ENCODE measurements around the gene WHRN.

WHRN gene

DNA sequence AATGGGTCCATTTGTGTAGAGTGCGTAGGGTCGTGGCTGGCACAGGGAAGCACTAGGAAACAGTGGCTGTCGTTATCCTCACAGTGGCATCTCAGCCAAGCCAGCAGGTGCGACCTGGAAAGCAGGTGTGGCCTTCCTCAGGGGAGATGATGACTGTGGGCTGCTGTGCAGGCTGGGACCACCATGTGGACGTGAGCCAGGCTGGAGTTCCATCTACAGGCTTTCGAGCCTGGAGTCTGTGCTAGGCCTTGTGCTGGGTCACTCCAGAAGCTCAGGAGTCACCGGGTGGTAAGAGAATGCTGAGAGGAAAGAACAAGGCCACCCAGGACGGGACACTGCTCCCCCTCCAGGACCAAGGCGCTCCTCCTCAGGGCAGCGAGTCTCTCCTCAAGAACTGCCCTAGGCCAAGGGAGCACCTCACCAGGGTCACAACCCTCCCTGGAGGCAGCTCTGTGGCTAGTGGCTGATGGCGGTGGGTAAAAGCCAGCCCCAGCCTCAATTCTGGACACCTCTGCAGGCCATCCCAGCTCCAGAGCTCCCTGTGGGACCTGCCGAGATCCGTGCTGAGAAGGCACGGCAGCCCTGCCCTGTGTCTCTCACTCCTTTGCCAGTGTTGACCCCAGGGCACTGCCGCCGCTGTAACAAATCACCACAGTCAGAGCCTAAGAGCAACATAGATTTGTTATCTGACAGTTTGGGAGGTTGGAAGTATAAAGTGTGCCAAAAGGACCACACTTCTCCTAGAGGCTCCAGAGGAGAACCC lies 36.0 kb downstream of the WHRN start:
- DNase-seq = no peak

DNA sequence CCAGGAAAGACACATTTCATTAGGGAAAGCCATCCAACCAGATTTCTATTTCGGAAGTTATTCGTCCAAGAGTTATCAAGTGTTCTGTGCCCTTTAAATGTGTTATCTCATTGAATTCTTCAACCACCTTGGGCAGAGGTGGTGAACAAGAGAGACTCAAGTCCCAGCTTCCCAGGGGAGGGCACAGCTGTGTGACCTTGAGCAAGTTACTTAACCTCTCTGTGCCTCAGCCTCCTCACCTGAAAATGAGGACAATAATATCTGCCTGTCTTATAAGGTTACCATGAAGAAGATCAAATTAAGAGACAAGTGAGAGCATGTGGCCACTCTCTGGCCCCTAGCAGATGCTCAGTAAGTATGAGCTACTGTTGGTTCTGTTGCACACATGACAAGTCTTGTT lies 37.4 kb downstream of the WHRN start:
- DNase-seq = no peak

DNA sequence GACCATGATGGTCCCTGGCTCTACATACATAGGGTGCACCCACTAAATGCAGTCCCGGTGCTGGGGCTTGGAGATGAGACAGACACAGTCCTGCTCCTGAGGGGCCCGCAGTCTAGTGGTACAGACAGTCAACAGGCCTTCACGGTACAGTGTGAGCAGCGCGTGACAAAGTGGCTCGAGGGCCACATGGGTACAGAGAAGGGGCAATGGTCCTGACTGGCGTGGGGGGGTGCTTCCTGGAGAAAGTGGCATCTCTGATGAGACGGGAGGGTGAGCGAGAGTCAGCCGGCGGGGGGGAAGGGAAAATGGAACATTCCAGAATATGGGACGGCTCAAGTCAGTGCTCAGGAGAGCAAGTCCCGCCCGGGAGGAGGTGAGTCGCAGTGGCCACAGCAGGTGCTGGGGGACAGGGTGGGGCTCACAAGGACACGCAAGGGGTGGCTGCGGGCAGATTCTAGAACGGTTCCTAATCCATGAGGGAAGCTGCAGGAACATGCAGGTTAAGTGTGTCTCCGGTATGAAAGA lies 38.0 kb downstream of the WHRN start:
- DNase-seq = no peak

DNA sequence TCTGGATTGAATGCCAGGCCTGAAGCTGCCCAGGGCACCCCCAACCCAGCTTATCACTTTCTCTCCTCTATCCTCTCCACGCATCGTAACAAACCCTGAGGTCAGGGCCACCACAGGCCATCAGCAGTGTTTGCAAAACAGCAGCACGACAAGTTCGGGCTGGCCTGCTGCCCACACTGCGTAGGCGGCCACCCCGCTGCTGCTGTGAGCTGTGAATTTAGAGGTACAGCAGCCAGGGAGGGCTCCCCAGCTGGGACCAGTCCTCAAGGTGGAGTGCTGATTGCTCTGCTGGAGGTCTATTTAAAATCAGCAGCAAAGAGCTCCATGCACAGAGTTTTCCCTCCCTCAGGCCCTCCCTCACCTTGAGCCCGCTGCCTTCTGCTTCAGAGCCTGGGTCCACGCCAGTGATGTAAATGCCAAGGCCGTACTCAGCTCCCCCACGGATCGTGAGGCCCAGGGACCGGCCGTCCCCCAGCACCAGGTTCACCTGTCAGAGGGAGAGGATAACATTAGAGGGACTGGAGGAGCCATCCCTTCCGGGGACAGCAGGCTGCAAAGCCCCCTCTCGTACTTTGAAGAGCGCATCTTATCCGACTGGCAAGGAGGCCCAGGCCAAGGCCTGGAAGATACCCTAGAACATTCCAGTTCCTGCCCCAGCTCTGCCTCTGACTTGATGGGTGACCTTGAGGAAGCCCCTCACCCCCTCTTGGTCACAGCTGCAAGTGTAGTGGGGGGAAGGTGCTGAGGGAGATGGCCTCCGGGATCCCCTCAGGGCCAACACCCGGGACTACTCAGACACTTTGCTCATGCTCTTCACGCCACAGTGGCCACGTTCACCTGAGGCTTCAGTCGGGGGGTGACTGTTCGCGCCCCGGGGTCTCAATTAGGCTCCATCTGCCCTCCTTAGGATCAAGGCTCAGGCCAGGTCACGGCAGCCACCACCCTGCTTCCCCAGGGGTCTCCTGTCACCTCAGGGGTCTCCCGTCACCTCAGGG lies 39.1 kb downstream of the WHRN start:
- DNase-seq = no peak

DNA sequence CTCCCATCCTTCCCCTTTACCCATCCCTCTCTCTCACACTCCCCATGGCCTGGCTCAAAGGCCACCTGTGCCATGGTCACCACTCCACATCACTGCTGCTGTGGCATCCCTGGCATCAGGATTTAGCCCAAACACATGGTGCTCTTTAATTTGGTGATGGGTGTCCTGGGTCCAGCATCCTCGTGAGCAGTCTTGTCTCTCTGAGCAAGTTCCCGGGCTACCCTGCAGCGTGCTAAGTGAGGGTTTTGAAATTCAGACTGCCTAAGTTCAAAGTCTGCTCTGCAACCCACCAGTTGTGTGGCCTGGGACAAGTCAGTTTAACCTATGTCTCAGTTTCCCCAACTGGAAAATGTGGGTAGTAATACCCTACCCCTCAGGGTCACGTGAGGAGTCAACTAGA lies 39.9 kb downstream of the WHRN start:
- DNase-seq = no peak

DNA sequence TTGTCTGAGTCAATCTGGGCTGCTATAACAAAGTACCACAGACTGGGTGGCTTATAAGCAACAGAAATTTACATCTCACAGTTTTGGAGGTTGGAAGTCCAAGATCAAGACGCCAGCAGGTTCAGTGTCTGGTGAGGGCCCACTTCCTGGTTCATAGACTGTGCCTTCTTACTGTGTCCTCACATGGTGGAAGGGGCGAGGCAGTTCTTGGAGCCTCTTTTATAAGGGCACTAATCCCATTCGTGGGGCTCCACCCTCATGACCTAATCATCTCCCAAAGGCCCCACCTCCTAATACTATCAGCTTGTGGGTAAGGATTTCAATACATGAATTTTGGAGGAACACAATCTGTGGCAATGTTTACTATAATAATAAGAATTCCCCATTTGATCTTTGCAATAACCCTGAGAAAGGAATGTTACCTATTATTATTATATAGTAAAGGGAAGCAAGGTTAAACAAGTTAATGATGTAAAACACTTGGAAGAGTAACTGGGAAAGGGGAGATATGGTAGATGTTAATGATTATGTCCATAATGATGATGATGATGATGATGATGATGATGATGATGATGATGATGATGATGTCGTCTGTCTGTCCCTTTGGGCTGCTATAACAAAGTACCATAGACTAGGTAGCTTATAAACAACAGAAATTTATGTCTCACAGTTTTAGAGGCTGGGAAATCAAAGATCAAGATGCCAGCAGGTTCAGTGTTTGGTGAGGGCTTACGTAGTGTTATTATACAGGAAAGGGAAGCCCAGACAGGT lies 40.8 kb downstream of the WHRN start:
- DNase-seq = no peak

DNA sequence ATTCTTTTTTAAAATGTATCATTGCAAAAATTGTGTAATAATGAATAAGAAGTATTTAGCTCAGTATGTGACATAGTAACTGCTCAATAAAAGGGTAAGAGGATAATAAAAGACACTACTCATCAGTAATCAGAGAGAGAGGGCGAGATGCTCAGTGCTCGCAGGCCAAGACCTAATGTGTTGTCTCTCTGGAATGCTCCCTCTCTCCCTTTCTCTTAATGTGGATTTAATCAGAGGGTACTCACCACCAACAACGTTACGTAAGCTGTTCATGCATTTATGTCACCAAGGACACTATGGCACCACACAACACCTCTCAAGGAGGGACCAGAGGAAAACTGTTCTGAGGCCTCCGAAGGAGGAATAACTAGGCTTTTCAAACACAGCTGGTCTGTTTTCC lies 42.5 kb downstream of the WHRN start:
- no peak for DNase-seq

DNA sequence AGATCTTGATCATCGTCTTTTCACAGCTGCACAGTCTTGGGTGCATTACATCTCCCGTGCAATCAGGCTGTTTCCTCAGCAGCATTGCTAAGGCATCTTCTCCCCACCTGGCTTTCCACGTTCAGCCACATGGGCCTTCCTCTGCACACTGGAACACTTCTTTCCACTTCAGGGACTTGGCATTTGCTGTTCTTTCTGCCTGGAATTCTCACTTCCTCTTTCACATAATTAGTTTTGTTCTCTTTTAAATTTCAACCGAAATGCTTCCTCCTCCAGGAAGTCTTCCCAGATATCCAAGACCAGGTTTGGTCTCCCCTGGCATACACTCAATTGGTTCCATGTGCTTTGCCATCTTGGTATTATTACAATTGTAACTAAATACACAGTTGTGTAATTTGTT lies 43.8 kb downstream of the WHRN start:
- no peak for DNase-seq

DNA sequence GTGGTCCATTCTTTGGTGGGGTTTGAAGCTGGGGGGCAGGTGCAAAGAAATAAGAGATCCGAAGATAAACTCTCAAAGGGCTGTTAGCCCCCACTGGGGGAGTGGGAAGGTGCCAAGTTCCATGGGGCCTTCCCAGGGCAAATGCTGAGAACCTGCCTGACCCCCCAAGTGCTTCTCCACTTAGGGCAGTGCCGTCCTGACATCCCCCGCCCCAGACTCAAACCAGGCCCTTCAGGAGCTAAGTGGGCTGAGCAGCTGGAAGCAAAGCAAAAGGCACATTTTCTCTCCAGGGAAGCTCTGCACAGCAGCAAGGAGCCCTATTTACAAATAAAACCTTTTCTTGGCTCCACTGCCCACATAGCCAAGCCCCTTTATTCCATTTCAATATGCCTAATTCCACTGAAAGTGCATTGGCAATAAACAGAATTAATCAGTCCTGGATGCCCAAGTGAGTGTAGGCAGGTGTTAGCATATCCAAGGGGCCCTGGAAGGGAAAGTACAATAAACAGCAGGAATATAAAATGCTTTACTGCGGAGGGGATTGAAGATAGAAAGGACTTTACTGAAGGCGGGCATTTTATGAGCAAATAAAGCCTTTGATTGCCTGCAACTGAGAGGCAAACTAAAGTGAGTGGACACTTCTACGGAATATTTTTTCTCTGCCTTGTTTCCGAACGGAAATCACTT lies 44.6 kb downstream of the WHRN start:
- DNase-seq = no peak

DNA sequence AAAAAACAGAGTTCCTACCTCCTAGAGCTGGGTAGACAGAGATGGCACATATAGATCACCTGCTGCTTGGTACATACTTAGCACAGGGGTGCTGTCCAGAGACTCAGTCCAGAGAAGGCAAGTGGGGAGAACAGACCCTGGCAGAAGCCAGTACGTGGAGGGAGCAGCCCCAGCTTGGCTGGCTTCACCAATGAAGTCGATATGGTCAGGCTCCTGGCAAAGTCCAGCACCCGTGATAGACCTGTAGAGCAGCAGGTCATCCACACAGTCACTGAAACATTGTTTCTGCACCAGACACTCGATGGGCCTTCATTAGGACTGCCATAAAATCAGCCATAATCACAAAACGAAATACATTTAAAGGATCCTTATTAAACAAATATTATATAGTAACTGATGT lies 45.8 kb downstream of the WHRN start:
- DNase-seq = no peak

DNA sequence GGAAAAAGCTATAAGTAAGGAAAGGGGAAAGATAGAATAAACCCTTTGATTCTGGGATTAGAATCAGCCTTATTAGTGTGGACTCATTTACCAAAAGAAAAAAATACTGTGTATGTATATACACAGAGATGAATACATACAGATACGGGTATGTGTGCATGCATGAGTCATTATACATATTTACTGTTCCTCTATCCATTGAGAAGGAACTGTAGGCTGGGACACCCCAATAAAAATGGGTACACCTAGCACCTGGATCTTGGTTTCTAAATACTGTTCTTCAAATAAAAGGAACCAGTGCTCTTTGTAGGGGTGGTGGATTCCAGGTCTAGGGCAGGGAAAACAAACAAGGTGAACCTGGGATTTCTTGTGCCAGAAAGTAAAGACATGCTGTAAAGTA lies 48.3 kb downstream of the WHRN start:
- no peak for DNase-seq

DNA sequence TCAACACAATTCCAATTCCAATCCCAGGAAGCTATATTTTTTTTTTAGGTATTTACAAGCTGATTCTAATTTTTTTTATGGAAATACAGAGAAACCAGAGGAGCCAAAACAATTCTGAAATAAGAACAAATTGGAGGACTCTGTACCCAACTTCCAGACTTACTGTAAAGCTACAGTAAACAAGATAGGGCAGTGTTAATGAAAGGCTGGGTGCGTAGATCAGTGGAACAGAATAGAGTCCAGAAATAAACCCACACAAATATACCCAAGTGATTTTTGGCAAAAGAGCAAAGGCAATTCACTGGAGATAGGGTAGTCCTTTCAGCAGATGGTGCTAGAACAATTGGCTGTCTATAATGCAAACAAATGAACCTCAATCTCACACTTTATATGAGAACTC lies 50.6 kb downstream of the WHRN start:
- no peak for DNase-seq

DNA sequence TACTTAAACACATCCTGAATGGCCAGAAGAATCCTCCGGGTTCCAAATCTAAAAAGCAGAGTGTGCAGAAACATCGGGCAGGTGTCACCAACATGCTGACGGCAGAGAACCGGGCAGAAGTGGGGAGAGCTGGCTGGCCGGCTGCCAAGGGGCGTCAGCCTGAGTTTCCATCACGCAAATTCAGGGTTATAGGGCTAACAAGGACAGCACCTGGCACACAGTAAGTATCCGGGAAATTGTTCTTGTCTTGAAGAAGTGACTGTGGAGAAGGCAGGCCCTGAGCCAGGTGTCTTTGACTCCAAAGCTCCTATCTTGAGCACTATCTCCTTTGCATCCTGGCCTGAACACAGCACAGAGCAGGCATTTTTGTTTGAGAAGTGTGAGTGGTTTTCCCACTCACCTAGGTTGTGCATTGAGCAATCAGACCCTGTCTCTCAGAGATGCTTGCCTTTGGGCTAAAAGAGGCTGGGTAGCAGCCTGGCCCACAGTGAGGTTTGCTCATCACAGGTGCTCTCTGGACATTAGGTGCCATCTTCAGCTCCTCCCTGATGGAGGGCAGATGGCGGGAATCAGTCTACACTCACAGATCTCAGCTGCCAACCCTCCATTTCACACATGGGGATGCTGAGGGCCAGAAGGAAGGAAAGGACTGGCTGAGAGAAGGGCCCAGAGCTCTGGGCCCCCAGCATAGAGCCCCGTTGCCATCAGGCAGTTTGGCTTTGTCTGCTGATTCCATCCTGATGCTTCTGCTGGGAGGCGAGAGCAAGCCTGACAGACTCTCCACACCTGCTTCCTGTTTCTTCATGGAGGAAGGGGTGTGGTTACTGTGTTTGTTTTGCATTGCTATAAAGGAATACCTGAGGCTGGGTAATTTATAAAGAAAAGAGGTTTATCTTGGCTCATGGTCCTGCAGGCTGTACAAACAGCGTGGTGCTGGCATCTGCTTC lies 52.8 kb downstream of the WHRN start:
- peak; percentile 15 for DNase-seq

DNA sequence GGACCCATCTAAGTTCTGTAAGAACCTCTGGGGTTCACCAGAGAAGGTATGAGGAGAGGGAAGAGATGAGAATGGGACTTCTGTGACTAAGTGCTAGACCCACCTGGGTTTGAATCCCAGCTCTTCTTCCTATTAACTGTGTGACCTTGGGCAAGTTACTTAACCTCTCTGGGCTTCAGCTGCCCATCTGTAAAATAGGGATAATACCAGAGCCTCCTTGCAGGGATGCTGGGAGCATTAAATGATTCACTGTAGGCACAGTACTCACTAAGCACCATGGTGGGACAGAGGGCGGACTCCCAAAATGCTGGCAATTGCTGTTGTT lies 53.6 kb downstream of the WHRN start:
- DNase-seq = no peak

DNA sequence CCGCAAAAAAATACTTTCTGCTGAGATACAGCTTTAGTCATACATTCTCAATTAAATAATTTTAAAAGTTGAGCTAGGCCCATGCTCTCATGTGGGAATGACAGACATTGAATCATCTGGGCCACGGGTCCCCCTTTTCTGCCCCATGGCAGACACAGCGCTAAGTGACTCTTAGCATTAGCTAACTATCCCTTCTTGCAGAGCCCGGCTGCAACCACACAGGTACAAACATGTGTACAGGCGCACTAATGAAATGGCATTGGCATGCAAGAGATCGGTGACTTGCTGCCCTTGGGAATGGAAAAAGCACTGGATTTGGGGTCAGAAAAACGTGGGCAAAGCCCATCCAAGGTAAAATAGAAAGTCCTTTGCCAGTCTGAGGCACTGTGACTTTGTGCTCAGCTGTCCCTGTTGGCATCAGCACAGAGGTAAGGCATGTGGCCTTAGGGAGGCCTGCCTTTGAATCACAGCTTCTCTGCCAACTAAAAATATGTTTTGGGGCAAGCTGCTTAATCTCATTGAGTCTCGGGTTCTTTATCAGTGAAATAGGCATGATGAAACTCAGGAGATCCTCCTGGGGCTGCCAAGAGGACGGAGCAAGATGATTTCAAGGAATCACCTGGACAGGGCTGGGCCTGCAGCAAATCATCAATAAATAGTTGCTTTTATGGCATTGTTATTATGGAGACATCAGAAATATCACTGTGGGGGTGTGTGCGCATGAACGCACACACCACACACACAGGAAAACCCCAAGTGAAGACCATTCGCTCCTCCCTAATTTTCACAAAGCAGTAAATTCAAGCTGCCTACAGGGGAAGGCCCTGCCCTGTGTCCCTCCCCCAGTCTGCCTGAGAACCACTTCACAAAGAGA lies 54.2 kb downstream of the WHRN start:
- DNase-seq = peak; percentile 54

DNA sequence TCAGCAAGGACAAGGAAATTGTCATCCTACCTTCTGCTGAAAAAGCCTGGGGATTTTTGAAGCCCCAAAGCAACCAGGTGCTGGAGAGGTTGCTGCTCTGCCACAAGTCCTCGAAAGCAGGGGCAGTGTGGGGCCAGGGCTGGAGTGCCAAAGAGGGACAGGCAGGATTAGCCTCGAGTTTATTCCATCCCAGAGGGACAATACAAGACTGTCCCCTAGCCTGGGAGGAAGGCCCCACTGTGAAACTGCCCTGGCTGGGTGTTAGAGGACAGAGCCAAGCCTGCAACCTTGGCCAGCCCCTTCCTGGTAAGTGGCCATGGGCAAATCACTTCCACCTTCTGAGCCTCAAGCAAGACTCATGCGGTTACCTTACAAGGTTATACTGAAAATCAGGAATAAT lies 55.1 kb downstream of the WHRN start:
- DNase-seq = no peak

DNA sequence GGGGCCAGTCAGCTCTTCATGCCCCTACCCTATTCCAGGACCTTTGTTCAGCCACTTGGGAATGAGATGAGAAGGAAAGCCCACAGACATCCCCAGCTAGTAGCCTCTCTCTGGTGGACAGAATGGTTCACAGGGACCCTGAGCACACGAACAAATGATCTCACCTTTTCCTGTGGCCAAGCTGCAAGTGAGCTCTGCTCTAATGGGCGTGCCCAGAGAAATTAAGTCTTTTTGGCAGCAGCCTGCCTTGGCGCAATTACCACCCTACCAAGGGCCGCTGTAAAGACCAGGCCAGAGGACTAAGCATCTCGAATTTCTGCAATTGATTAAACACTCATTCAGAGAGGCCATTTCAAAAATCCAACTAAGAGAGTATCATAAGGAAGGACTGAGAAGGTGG lies 56.0 kb downstream of the WHRN start:
- DNase-seq = no peak

DNA sequence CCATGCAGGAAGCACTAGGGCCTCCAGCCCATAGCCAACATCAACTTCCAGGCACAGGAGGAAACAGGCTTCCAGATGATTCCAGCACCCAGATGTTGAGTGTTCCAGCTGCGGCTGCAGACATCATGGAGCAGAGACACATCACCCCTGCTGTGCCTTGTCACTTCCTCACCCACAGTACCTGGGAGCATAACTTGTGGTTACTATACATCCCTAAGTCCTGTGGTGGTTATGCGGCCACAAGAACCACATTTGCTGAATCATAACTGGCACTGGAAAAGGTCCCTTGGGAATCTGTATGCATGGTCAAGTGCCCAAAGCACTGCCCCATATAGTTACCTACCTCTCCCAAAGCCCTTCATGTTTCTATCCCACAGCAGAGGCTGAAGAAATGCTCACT lies 56.6 kb downstream of the WHRN start:
- no peak for DNase-seq

DNA sequence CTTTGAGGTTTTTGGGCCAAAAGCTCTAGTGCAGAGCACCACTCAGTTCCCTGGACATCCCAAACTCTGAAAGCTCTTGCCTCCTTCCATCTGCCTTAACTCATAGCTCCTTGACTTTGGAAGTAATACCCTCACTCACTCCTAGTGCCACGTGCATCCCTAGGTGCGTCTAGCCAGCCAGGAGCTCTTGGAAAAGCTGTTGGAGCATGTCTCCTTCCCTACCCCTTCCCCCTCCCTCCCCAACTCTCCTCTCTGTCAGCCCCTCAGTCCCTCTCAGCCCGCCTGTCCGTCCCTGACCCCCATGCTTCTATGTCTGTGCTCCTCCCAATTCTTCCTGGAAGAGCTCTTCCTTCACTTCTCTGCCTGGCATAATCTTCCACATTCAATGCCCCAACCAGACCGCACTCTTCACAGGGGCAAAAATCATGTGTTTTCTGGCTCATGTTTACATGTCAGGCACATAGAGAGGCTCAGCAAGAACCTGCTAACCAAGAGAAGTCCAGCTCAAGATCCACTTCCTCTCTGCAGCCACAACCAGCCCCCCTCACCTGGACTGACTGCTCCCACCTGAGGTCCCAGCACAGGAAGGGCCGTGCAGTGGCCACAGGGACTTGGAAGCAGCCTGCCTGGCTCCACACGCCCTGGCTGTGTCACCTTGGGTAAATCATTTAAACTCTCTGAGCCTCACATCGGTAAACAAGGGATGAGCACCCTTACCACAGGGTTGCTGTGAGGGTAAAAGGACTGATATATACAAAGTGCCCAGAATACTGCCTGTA lies 58.4 kb downstream of the WHRN start:
- no peak for DNase-seq

DNA sequence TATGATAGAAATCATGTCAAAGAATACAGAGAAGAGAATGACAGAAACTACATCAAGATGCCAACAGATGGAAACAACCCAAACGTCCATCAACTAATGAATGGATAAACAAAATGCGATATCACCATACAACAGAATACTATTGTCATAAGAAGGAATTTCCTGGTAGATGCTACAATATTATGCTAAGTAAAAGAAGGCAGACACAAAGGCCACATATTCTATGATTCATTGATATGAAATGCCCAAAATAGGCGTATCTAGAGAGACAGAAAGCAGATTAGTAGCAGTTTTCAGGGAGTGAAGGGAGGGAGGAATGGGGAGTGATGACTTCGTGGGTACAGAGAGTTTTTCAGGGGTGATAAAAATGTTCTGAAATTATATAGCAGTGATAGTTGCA lies 59.2 kb downstream of the WHRN start:
- DNase-seq = no peak

Data from CD4-positive, alpha-beta T cell treated with Interleukin-12 subunit alpha and Interleukin-12 subunit beta, for 1 hour (primary cell).